ENCODE data around the gene RAG2.
"Not testable (repeated sequence)": the region's sequence is repeated elsewhere in the genome, so short reads cannot be mapped to it uniquely, and the experiment has no call there.

The RAG2 gene

GRCh38 chr11:36564376-36565030, 33.5 kb downstream of the RAG2 start:
- DNase-seq (peak; percentile 83), ATAC-seq (ENCODE audit: insufficient read depth, low read depth) (peak; percentile 27)
- Histone ChIP-seq H2AFZ (ENCODE audit: low read depth, low read length) (peak overlapping the region; percentile 60), H3K79me2 (ENCODE audit: insufficient read depth, low read length) (peaks cover 66% of the 10 kb centered on the region), H3K27ac (ENCODE audit: low read length) (peak overlapping the region; percentile 75), H3K27me3 (ENCODE audit: insufficient read depth, low read length, poor library complexity) (no peaks in the 10 kb centered on the region), H3K9me3 (ENCODE audit: insufficient read depth, low read length, severe bottlenecking) (no peaks in the 10 kb centered on the region), H3K36me3 (ENCODE audit: insufficient read depth, low read length) (peaks cover 14% of the 10 kb centered on the region; the same call in 1 of the 2 replicates), H3K9ac (ENCODE audit: low read depth, low read length) (peak overlapping the region; percentile 30), H3K4me3 (ENCODE audit: low read depth in 1 of 2, low read length in 2 of 2) (no peak overlapping the region), H3K4me2 (ENCODE audit: insufficient read depth, low read length) (peak overlapping the region; percentile 47), H4K20me1 (ENCODE audit: insufficient read depth, low read length) (peaks cover 4% of the 10 kb centered on the region; the same call in 1 of the 2 replicates), H3K4me1 (ENCODE audit: insufficient read depth, low read length) (peaks cover 58% of the 10 kb centered on the region)
- TF ChIP-seq CTCF (IDR thresholded peaks at IDR 0.05; ENCODE audit: borderline replicate concordance, extremely low read depth, low read length, poor library complexity, severe bottlenecking) (peak; percentile 82), EZH2 (IDR thresholded peaks at IDR 0.05; ENCODE audit: borderline replicate concordance, low read depth, low read length, severe bottlenecking) (no peak)

GRCh38 chr11:36558571-36559413, 39.2 kb downstream of the RAG2 start:
- ATAC-seq (ENCODE audit: insufficient read depth, low read depth): peak; percentile 93

GRCh38 chr11:36557991-36558390, 40.0 kb downstream of the RAG2 start:
- Histone ChIP-seq H3K36me3 (ENCODE audit: insufficient read depth, low read length) (no peaks in the 10 kb centered on the region), H2AFZ (ENCODE audit: low read depth, low read length) (peak overlapping the region; percentile 66), H3K27ac (ENCODE audit: low read length) (peak overlapping the region; percentile 88), H4K20me1 (ENCODE audit: insufficient read depth, low read length) (no peaks in the 10 kb centered on the region), H3K9ac (ENCODE audit: low read depth, low read length) (peak overlapping the region; percentile 47), H3K27me3 (ENCODE audit: insufficient read depth, low read length, poor library complexity) (no peaks in the 10 kb centered on the region), H3K4me2 (ENCODE audit: insufficient read depth, low read length) (peak overlapping the region; percentile 62), H3K4me1 (ENCODE audit: insufficient read depth, low read length) (peaks cover 41% of the 10 kb centered on the region), H3K4me3 (ENCODE audit: low read depth in 1 of 2, low read length in 2 of 2) (peak overlapping the region; percentile 13 to 50; a peak in 3 of 4 replicates), H3K9me3 (ENCODE audit: insufficient read depth, low read length, severe bottlenecking) (no peaks in the 10 kb centered on the region), H3K79me2 (ENCODE audit: insufficient read depth, low read length) (peaks cover 18% of the 10 kb centered on the region)
- ATAC-seq (ENCODE audit: insufficient read depth, low read depth) (no peak), DNase-seq (no peak)
- TF ChIP-seq EZH2 (IDR thresholded peaks at IDR 0.05; ENCODE audit: borderline replicate concordance, low read depth, low read length, severe bottlenecking): no peak
- no peak for TF ChIP-seq CTCF (IDR thresholded peaks at IDR 0.05; ENCODE audit: borderline replicate concordance, extremely low read depth, low read length, poor library complexity, severe bottlenecking)

More at GRCh38 chr11:36558571-36559413, 39.2 kb downstream of the RAG2 start:
- Histone ChIP-seq H3K9ac (ENCODE audit: low read depth, low read length) (peak overlapping the region; percentile 47), H3K4me3 (ENCODE audit: low read depth in 1 of 2, low read length in 2 of 2) (peak overlapping the region; percentile 13 to 50; a peak in 3 of 4 replicates), H4K20me1 (ENCODE audit: insufficient read depth, low read length) (no peaks in the 10 kb centered on the region), H3K4me1 (ENCODE audit: insufficient read depth, low read length) (peaks cover 41% of the 10 kb centered on the region), H3K36me3 (ENCODE audit: insufficient read depth, low read length) (no peaks in the 10 kb centered on the region), H3K79me2 (ENCODE audit: insufficient read depth, low read length) (peaks cover 18% of the 10 kb centered on the region), H3K4me2 (ENCODE audit: insufficient read depth, low read length) (peak overlapping the region; percentile 62), H2AFZ (ENCODE audit: low read depth, low read length) (peak overlapping the region; percentile 66), H3K9me3 (ENCODE audit: insufficient read depth, low read length, severe bottlenecking) (no peaks in the 10 kb centered on the region), H3K27me3 (ENCODE audit: insufficient read depth, low read length, poor library complexity) (no peaks in the 10 kb centered on the region), H3K27ac (ENCODE audit: low read length) (peak overlapping the region; percentile 88)
- TF ChIP-seq EZH2 (IDR thresholded peaks at IDR 0.05; ENCODE audit: borderline replicate concordance, low read depth, low read length, severe bottlenecking) (no peak), CTCF (IDR thresholded peaks at IDR 0.05; ENCODE audit: borderline replicate concordance, extremely low read depth, low read length, poor library complexity, severe bottlenecking) (no peak)
- no peak for DNase-seq

GRCh38 chr11:36557390-36557789, 40.6 kb downstream of the RAG2 start:
- not testable (repeated sequence) for H2AFZ ChIP-seq (ENCODE audit: low read depth, low read length); H3K27me3 ChIP-seq (ENCODE audit: insufficient read depth, low read length, poor library complexity); DNase-seq; H3K9me3 ChIP-seq (ENCODE audit: insufficient read depth, low read length, severe bottlenecking); H4K20me1 ChIP-seq (ENCODE audit: insufficient read depth, low read length); ATAC-seq (ENCODE audit: insufficient read depth, low read depth); H3K36me3 ChIP-seq (ENCODE audit: insufficient read depth, low read length); H3K4me3 ChIP-seq (ENCODE audit: low read depth in 1 of 2, low read length in 2 of 2)
- Histone ChIP-seq H3K27ac (ENCODE audit: low read length) (peak overlapping the region; percentile 88; the same call in 1 of the 2 replicates), H3K79me2 (ENCODE audit: insufficient read depth, low read length) (peaks cover 18% of the 10 kb centered on the region), H3K9ac (ENCODE audit: low read depth, low read length) (peak overlapping the region; percentile 47; the same call in 1 of the 2 replicates), H3K4me1 (ENCODE audit: insufficient read depth, low read length) (peaks cover 41% of the 10 kb centered on the region), H3K4me2 (ENCODE audit: insufficient read depth, low read length) (0 out of 2 replicates have a peak overlapping the region, but pooled peaks have one; percentile 62)
